ENCODE data around the gene HOXD12. TPM values are rescaled to one million over a fixed set of nuclear protein-coding genes. Genes with fewer than 3 reads are reported as not detected.
A peak's percentile ranks its signal among the peaks of the same experiment; 100 is the strongest.

Gene HOXD12
- polyA plus RNA-seq, 1 experiment, result not detected

GRCh38 chr2:176122052-176122682, 22.6 kb downstream of the HOXD12 start:
- POLR2A ChIA-PET, result interaction anchor here (0.6 kb wide), 1 partner anchor 14 kb away, joined by 3 read pairs; no protein-coding TSS in a partner anchor
- no peak for TF ChIP-seq CTCF (IDR thresholded peaks at IDR 0.05; ENCODE audit: insufficient read depth, low read depth, low read length)
- peak overlapping the region; percentile 25; the same call in 1 of the 2 replicates for H3K4me3 ChIP-seq (ENCODE audit: low read depth, low read length)
- CTCF ChIA-PET, result interaction anchor here (1.0 to 1.6 kb wide), 2 partner anchors 25 to 516 kb away, joined by 3 to 5 read pairs; no protein-coding TSS in a partner anchor
- H3K27me3 ChIP-seq (ENCODE audit: control insufficient read depth, insufficient read depth, low read length), result peaks cover 5% of the 10 kb centered on the region
- DNase-seq (ENCODE audit: low read depth), result no peak
- peaks cover 1% of the 10 kb centered on the region; the same call in 1 of the 2 replicates for H3K36me3 ChIP-seq (ENCODE audit: control insufficient read depth, insufficient read depth, low read length)

GRCh38 chr2:176122683-176123410, 23.3 kb downstream of the HOXD12 start, which contains the start of gene HOXD9:
Gene HOXD9 (plus strand): TSS chr2:176122719. CDS start chr2:176122769, 50 bp downstream.
- TF ChIP-seq CTCF (IDR thresholded peaks at IDR 0.05; ENCODE audit: insufficient read depth, low read depth, low read length), result no peak
- POLR2A ChIA-PET, result interaction anchor here (0.6 kb wide), 1 partner anchor 14 kb away, joined by 3 read pairs; no protein-coding TSS in a partner anchor
- CTCF ChIA-PET, result interaction anchor here (0.8 to 1.6 kb wide), 4 partner anchors 26 to 531 kb away, joined by 3 to 5 read pairs (median 3); no protein-coding TSS in a partner anchor
- DNase-seq (ENCODE audit: low read depth), result no peak
- H3K36me3 ChIP-seq (ENCODE audit: control insufficient read depth, insufficient read depth, low read length), result peaks cover 1% of the 10 kb centered on the region; the same call in 1 of the 2 replicates
- peaks cover 4% of the 10 kb centered on the region for H3K27me3 ChIP-seq (ENCODE audit: control insufficient read depth, insufficient read depth, low read length)
- peak within 1 kb of the TSS; percentile 25 for H3K4me3 ChIP-seq (ENCODE audit: low read depth, low read length)

GRCh38 chr2:176123411-176124109, 24.0 kb downstream of the HOXD12 start:
- POLR2A ChIA-PET, result no interaction called here
- no peak for DNase-seq (ENCODE audit: low read depth)
- TF ChIP-seq CTCF (IDR thresholded peaks at IDR 0.05; ENCODE audit: insufficient read depth, low read depth, low read length), result no peak
- CTCF ChIA-PET, result interaction anchor here (0.8 to 1.6 kb wide), 3 partner anchors 27 to 530 kb away, joined by 3 to 5 read pairs (median 3); no protein-coding TSS in a partner anchor
- Histone ChIP-seq H3K36me3 (ENCODE audit: control insufficient read depth, insufficient read depth, low read length) (no peaks in the 10 kb centered on the region; the same call in 1 of the 2 replicates), H3K27me3 (ENCODE audit: control insufficient read depth, insufficient read depth, low read length) (peaks cover 9% of the 10 kb centered on the region), H3K4me3 (ENCODE audit: low read depth, low read length) (no peak overlapping the region)

GRCh38 chr2:176124110-176124946, 24.7 kb downstream of the HOXD12 start:
- ChIA-PET POLR2A (no interaction called here), CTCF (interaction anchor here (1.1 to 9.3 kb wide), 2 partner anchors 529 to 530 kb away, joined by 3 to 149 read pairs; no protein-coding TSS in a partner anchor)
- no peaks in the 10 kb centered on the region; the same call in 1 of the 2 replicates for H3K36me3 ChIP-seq (ENCODE audit: control insufficient read depth, insufficient read depth, low read length)
- peaks cover 15% of the 10 kb centered on the region for H3K27me3 ChIP-seq (ENCODE audit: control insufficient read depth, insufficient read depth, low read length)
- no peak for DNase-seq (ENCODE audit: low read depth)
- H3K4me3 ChIP-seq (ENCODE audit: low read depth, low read length), result no peak overlapping the region
- TF ChIP-seq CTCF (IDR thresholded peaks at IDR 0.05; ENCODE audit: insufficient read depth, low read depth, low read length), result no peak
